ENCODE data around the gene ALAS1. TPM values are rescaled to one million over a fixed set of nuclear protein-coding genes. Genes with fewer than 3 reads are reported as not detected.
"Not testable (repeated sequence)": the region's sequence is repeated elsewhere in the genome, so short reads cannot be mapped to it uniquely, and the experiment has no call there.

ALAS1 gene
- 24.8 TPM for polyA plus RNA-seq

GRCh38 chr3:52197842-52198625 lies at the start of gene ALAS1:
Gene ALAS1 (plus strand): TSS chr3:52198160. CDS start chr3:52199242, 1,082 bp downstream.
- Mint-ChIP-seq H3K4me3 (peak within 1 kb of the TSS; percentile 90 to 99 (median 94)), H3K27ac (peak within 1 kb of the TSS; percentile 81 to 95 (median 89)), H3K9me3 (no peaks in the 10 kb centered on the region), H3K36me3 (peaks cover 3% of the 10 kb centered on the region), H3K27me3 (no peaks in the 10 kb centered on the region), H3K4me1 (peaks cover 14 to 30% (median 22%) of the 10 kb centered on the region in 3 donors)

GRCh38 chr3:52149021-52149420 lies 48.9 kb upstream of the ALAS1 start:
- Mint-ChIP-seq H3K9me3 (no peaks in the 10 kb centered on the region), H3K36me3 (peaks cover 1% of the 10 kb centered on the region), H3K4me3 (no peak overlapping the region), H3K4me1 (peaks cover 0 to 10% (median 6%) of the 10 kb centered on the region in 3 donors), H3K27me3 (no peaks in the 10 kb centered on the region), H3K27ac (no peak overlapping the region)

- no peak overlapping the region for H3K4me3 Mint-ChIP-seq
- no peaks in the 10 kb centered on the region for H3K9me3 Mint-ChIP-seq
- H3K36me3 Mint-ChIP-seq = peaks cover 1% of the 10 kb centered on the region
- no peak overlapping the region for H3K27ac Mint-ChIP-seq
- H3K4me1 Mint-ChIP-seq = peaks cover 2 to 10% (median 2%) of the 10 kb centered on the region in 3 donors
- no peaks in the 10 kb centered on the region for H3K27me3 Mint-ChIP-seq
Observed at GRCh38 chr3:52149726-52150125, 48.2 kb upstream of the ALAS1 start.

GRCh38 chr3:52150357-52150756 lies 47.6 kb upstream of the ALAS1 start:
- Mint-ChIP-seq H3K4me3 (no peak overlapping the region), H3K27me3 (no peaks in the 10 kb centered on the region), H3K36me3 (no peaks in the 10 kb centered on the region), H3K27ac (no peak overlapping the region), H3K9me3 (no peaks in the 10 kb centered on the region), H3K4me1 (peaks cover 4 to 13% (median 5%) of the 10 kb centered on the region in 3 donors)

- H3K4me1 Mint-ChIP-seq = peaks cover 4 to 17% (median 7%) of the 10 kb centered on the region in 3 donors
- no peaks in the 10 kb centered on the region for H3K9me3 Mint-ChIP-seq
- H3K4me3 Mint-ChIP-seq = no peak overlapping the region
- no peak overlapping the region for H3K27ac Mint-ChIP-seq
- no peaks in the 10 kb centered on the region for H3K27me3 Mint-ChIP-seq
- no peaks in the 10 kb centered on the region for H3K36me3 Mint-ChIP-seq
Observed at GRCh38 chr3:52150860-52151259, 47.1 kb upstream of the ALAS1 start.

- peaks cover 4 to 17% (median 7%) of the 10 kb centered on the region in 3 donors for H3K4me1 Mint-ChIP-seq
Observed at GRCh38 chr3:52151991-52152390, 46.0 kb upstream of the ALAS1 start.

GRCh38 chr3:52153389-52154096 lies 44.4 kb upstream of the ALAS1 start:
- H3K9me3 Mint-ChIP-seq = no peaks in the 10 kb centered on the region
- H3K27ac Mint-ChIP-seq = peak overlapping the region in 1 of 3 donors; percentile 48
- H3K4me1 Mint-ChIP-seq = peaks cover 4 to 17% (median 7%) of the 10 kb centered on the region in 3 donors
- no peaks in the 10 kb centered on the region for H3K27me3 Mint-ChIP-seq
- peak overlapping the region; percentile 92 to 99 (median 96) for H3K4me3 Mint-ChIP-seq
- no peaks in the 10 kb centered on the region for H3K36me3 Mint-ChIP-seq

More at GRCh38 chr3:52151991-52152390, 46.0 kb upstream of the ALAS1 start:
- peak overlapping the region in 1 of 4 donors; percentile 26 for H3K4me3 Mint-ChIP-seq
- not testable (repeated sequence) for H3K9me3 Mint-ChIP-seq, H3K27ac Mint-ChIP-seq, H3K36me3 Mint-ChIP-seq, H3K27me3 Mint-ChIP-seq

GRCh38 chr3:52154135-52155094 lies 43.5 kb upstream of the ALAS1 start, which contains the start of gene POC1A:
Gene POC1A (minus strand): TSS chr3:52154423. CDS start chr3:52154372, 51 bp downstream.
- H3K4me1 Mint-ChIP-seq = peaks cover 4 to 17% (median 7%) of the 10 kb centered on the region in 3 donors
- H3K27ac Mint-ChIP-seq = peak within 1 kb of the TSS; percentile 81 to 98 (median 97)
- no peaks in the 10 kb centered on the region for H3K27me3 Mint-ChIP-seq
- H3K9me3 Mint-ChIP-seq = no peaks in the 10 kb centered on the region
- peak within 1 kb of the TSS; percentile 92 to 99 (median 96) for H3K4me3 Mint-ChIP-seq
- no peaks in the 10 kb centered on the region for H3K36me3 Mint-ChIP-seq

- Mint-ChIP-seq H3K36me3 (no peaks in the 10 kb centered on the region), H3K27me3 (no peaks in the 10 kb centered on the region), H3K27ac (peak overlapping the region in 1 of 3 donors; percentile 39), H3K9me3 (no peaks in the 10 kb centered on the region), H3K4me3 (peak overlapping the region; percentile 60 to 85 (median 78)), H3K4me1 (peaks cover 4 to 17% (median 7%) of the 10 kb centered on the region in 3 donors)
Observed at GRCh38 chr3:52155912-52156311, 42.0 kb upstream of the ALAS1 start.

- H3K27me3 Mint-ChIP-seq = no peaks in the 10 kb centered on the region
- H3K36me3 Mint-ChIP-seq = no peaks in the 10 kb centered on the region
- no peaks in the 10 kb centered on the region for H3K9me3 Mint-ChIP-seq
- no peak overlapping the region for H3K27ac Mint-ChIP-seq
- H3K4me3 Mint-ChIP-seq = peak overlapping the region in 1 of 4 donors; percentile 77
- H3K4me1 Mint-ChIP-seq = peaks cover 4 to 7% (median 6%) of the 10 kb centered on the region in 3 donors
Observed at GRCh38 chr3:52159503-52159902, 38.5 kb upstream of the ALAS1 start.

- Mint-ChIP-seq H3K4me1 (no peaks in the 10 kb centered on the region), H3K36me3 (peaks cover under 1% of the 10 kb centered on the region), H3K4me3 (no peak overlapping the region), H3K27ac (no peak overlapping the region), H3K27me3 (no peaks in the 10 kb centered on the region), H3K9me3 (no peaks in the 10 kb centered on the region)
Observed at GRCh38 chr3:52162250-52162872, 35.6 kb upstream of the ALAS1 start.

- no peaks in the 10 kb centered on the region for H3K27me3 Mint-ChIP-seq
- H3K4me1 Mint-ChIP-seq = no peaks in the 10 kb centered on the region
- no peak overlapping the region for H3K27ac Mint-ChIP-seq
- no peak overlapping the region for H3K4me3 Mint-ChIP-seq
- H3K9me3 Mint-ChIP-seq = no peaks in the 10 kb centered on the region
- H3K36me3 Mint-ChIP-seq = peaks cover 2% of the 10 kb centered on the region
Observed at GRCh38 chr3:52167240-52167639, 30.7 kb upstream of the ALAS1 start.

GRCh38 chr3:52170217-52170616 lies 27.7 kb upstream of the ALAS1 start:
- not testable (repeated sequence) for H3K36me3 Mint-ChIP-seq, H3K4me3 Mint-ChIP-seq, H3K4me1 Mint-ChIP-seq, H3K27me3 Mint-ChIP-seq, H3K9me3 Mint-ChIP-seq
- H3K27ac Mint-ChIP-seq = peak overlapping the region in 1 of 3 donors; percentile 70
